A673 (cell line): ENCODE results near the gene MTX1. TPM values are rescaled to one million over a fixed set of nuclear protein-coding genes. Genes with fewer than 3 reads are reported as not detected.

Source experiments
- BruUV-seq: library from RNA; stranded (reverse); fragments of 400-500 nt; replicated peaks from 2 replicates; lab custom pipeline; 2021; lab: Mats Ljungman, UMichigan
- CTCF ChIA-PET: fragments of 300-600 bp; sonication (Branson Sonifier 250); formaldehyde crosslinking; loops from one replicate; lab custom pipeline; 2022; ENCODE audit warnings: antibody characterized with exemption; lab: Charles Lee
- POLR2A ChIA-PET: fragments of 300-600 bp; sonication (Branson Sonifier 250); formaldehyde crosslinking; loops from one replicate; lab custom pipeline; 2022; ENCODE audit warnings: antibody characterized with exemption; ENCODE audit not compliant: low non-redundant PET; lab: Charles Lee
- DNase-seq: peaks from one replicate; pipeline ENCODE4 v3.0.0-alpha.2; 2015; ENCODE audit warnings: low spot score
- H3K27ac ChIP-seq: fragments of 200-600 bp; sonication (generic); 2 replicates; pipeline ENCODE4 v1.5.1; 2016; ENCODE audit warnings: mixed run types, low read depth, mild to moderate bottlenecking, mixed read lengths, antibody characterized with exemption, low read length; ENCODE audit not compliant: poor library complexity, severe bottlenecking
- H3K27me3 ChIP-seq: fragments of 200-600 bp; sonication (generic); replicated peaks from 2 replicates; pipeline ENCODE4 v1.6.1; 2017; ENCODE audit warnings: mixed run types, low read depth, mild to moderate bottlenecking, mixed read lengths, antibody characterized with exemption, low read length; ENCODE audit not compliant: insufficient read depth, poor library complexity
- H3K36me3 ChIP-seq: fragments of 200-600 bp; sonication (generic); 2 replicates; pipeline ENCODE4 v1.6.1; 2016; ENCODE audit warnings: mixed run types, mild to moderate bottlenecking, mixed read lengths, antibody characterized with exemption, low read length; ENCODE audit not compliant: insufficient read depth, poor library complexity, severe bottlenecking
- H3K4me1 ChIP-seq: fragments of 200-600 bp; sonication (generic); 2 replicates; pipeline ENCODE4 v1.6.1; 2017; ENCODE audit warnings: mixed run types, mild to moderate bottlenecking, mixed read lengths, antibody characterized with exemption, low read length; ENCODE audit not compliant: insufficient read depth, poor library complexity, severe bottlenecking
- H3K4me3 ChIP-seq: fragments of 200-600 bp; sonication (generic); 2 replicates; pipeline ENCODE4 v1.5.1; 2016; ENCODE audit warnings: low read depth, mixed run types, mild to moderate bottlenecking, mixed read lengths, low read length; ENCODE audit not compliant: poor library complexity, severe bottlenecking
- H3K9me3 ChIP-seq: fragments of 200-600 bp; sonication (generic); 2 replicates; pipeline ENCODE4 v1.6.1; 2016; ENCODE audit warnings: mixed run types, low read depth, mild to moderate bottlenecking, mixed read lengths, antibody characterized with exemption, low read length; ENCODE audit not compliant: poor library complexity, severe bottlenecking
- EZH2 ChIP-seq: fragments of 200-600 bp; sonication (generic); IDR thresholded peaks from 2 replicates; pipeline ENCODE4 v1.6.1; 2017; ENCODE audit warnings: borderline replicate concordance, low read depth, mild to moderate bottlenecking, mixed read lengths, antibody characterized with exemption, low read length; ENCODE audit not compliant: poor library complexity, severe bottlenecking
- intact Hi-C: fragments of 100-400 bp; cut with micrococcal nuclease; formaldehyde crosslinking; loops from one replicate; pipeline ENCODE4 v1.10.0; 2022; ENCODE audit not compliant: unreplicated experiment
- total RNA-seq: library from RNA; stranded (reverse); gene quantifications from 2 replicates; pipeline ENCODE4 v1.2.3, GENCODE V29; 2021
- TF ChIP-seq, protein P1 (sequence below): fragments of 300-800, 200-600 bp; sonication (generic); conservative IDR thresholded peaks from 2 replicates; pipeline ENCODE4 v1.5.1; 2017; ENCODE audit warnings: low read depth, mild to moderate bottlenecking, antibody characterized with exemption, low read length, moderate library complexity, mixed read lengths

The MTX1 gene
- total RNA-seq, 1 experiment from 2014 or later = 65.2 TPM

DNA sequence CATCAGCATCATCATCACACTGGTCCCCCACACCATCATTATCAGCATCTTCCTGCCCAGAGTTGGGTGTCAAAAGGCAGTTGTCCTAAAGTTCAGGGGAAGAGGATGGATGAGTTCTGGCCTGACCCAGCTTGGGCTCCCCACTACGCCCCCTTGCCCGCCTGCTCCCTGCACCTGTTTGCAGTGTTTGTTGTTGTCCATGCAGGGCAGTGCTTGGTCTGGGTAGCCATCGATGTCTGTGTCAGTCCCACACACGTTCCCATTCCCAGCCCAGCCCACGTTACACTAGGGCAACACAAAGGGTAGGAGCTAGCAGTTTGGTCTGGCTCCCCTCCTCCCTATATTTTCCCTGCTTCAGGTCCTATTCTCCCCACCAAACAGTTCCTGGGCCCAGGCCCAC, 7.6 kb upstream of the MTX1 start:
- no peaks in the 10 kb centered on the region for H3K9me3 ChIP-seq
- peaks cover 19% of the 10 kb centered on the region for H3K36me3 ChIP-seq
- intact Hi-C loops = loop anchor here (10.0 kb wide), 1 partner anchor 394 kb away; no protein-coding TSS in a partner anchor
- H3K4me3 ChIP-seq = no peak overlapping the region
- no peak for TF ChIP-seq EZH2
- TF ChIP-seq, protein P1, sequence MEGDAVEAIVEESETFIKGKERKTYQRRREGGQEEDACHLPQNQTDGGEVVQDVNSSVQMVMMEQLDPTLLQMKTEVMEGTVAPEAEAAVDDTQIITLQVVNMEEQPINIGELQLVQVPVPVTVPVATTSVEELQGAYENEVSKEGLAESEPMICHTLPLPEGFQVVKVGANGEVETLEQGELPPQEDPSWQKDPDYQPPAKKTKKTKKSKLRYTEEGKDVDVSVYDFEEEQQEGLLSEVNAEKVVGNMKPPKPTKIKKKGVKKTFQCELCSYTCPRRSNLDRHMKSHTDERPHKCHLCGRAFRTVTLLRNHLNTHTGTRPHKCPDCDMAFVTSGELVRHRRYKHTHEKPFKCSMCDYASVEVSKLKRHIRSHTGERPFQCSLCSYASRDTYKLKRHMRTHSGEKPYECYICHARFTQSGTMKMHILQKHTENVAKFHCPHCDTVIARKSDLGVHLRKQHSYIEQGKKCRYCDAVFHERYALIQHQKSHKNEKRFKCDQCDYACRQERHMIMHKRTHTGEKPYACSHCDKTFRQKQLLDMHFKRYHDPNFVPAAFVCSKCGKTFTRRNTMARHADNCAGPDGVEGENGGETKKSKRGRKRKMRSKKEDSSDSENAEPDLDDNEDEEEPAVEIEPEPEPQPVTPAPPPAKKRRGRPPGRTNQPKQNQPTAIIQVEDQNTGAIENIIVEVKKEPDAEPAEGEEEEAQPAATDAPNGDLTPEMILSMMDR = no peak
- no peaks in the 10 kb centered on the region for H3K4me1 ChIP-seq
- CTCF ChIA-PET = no interaction called here
- no peaks in the 10 kb centered on the region for H3K27me3 ChIP-seq
- POLR2A ChIA-PET = no interaction called here
- H3K27ac ChIP-seq = no peak overlapping the region
- no peak for DNase-seq
- no TSS peak for BruUV-seq

- BruUV-seq = no TSS peak
- no peak for TF ChIP-seq EZH2
- TF ChIP-seq, protein P1 = no peak
- H3K27me3 ChIP-seq = no peaks in the 10 kb centered on the region
- intact Hi-C loops = loop anchor here (10.0 kb wide), 1 partner anchor 393 kb away; no protein-coding TSS in a partner anchor
- peaks cover 13% of the 10 kb centered on the region for H3K36me3 ChIP-seq
- no peak overlapping the region for H3K4me3 ChIP-seq
- peaks cover 3% of the 10 kb centered on the region for H3K4me1 ChIP-seq
- CTCF ChIA-PET = no interaction called here
- no peak for DNase-seq
- H3K27ac ChIP-seq = no peak overlapping the region
- POLR2A ChIA-PET = no interaction called here
- no peaks in the 10 kb centered on the region for H3K9me3 ChIP-seq
Measured at GRCh38 chr1:155202198-155202597, 6.3 kb upstream of the MTX1 start.

DNA sequence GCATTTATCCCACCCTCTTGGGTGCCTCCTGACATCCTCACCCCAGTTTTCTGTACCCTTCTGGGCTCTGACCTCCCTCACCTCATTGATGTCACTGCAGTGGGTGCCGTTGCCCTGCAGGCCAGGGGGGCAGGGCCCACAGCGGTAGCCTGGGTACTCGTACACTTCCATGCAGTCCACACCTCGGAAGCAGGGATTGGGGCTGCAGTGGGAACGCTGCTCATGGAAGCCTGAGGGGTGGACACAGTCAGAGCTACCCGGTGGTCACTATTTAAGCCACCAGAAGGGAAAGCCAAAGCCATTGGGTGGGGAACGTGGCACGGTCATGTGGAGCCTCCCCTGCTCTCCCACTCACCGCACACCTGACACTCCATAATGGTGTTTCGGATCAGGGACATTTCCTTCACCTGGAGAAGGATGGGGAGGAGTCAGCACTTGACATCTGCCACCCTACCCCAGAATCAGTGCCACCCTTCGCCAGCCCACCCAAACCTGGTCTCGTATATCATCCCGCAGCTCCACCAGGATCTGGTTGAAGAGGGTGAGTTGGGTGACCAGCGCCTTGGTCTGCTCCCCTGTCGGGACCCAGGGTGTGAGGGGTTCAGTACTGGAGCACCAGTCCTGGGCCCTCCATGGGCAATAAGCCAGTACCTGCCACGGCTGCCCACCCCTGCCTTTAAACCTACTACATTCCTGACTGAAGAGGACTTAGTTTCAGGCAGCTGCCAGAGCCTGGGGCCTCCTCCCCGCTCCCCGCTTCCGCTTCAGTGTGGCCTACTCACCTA, 5.6 kb upstream of the MTX1 start:
- Histone ChIP-seq H3K4me1 (peaks cover 10% of the 10 kb centered on the region), H3K27ac (peak overlapping the region; percentile 30), H3K4me3 (no peak overlapping the region), H3K27me3 (no peaks in the 10 kb centered on the region), H3K9me3 (no peaks in the 10 kb centered on the region), H3K36me3 (peaks cover 8% of the 10 kb centered on the region)
- intact Hi-C loops = loop anchor here (10.0 kb wide), 1 partner anchor 392 kb away; no protein-coding TSS in a partner anchor
- no peak for DNase-seq
- CTCF ChIA-PET = no interaction called here
- TF ChIP-seq, protein P1 = no peak
- no peak for TF ChIP-seq EZH2
- BruUV-seq = no TSS peak
- POLR2A ChIA-PET = no interaction called here
